ENCODE measurements around the gene GATAD1.

GRCh38 chr7:92506363-92506762 lies 59.1 kb downstream of the GATAD1 start:
- no peak for TF ChIP-seq CTCF (IDR thresholded peaks at IDR 0.05)
- TF ChIP-seq POLR2A (IDR thresholded peaks at IDR 0.05), result no peak
- TF ChIP-seq POLR2AphosphoS5 (IDR thresholded peaks at IDR 0.05), result no peak
